GM21786 (cell line): ENCODE measurements around the gene ESRRB.

Source experiments
- ATAC-seq: cut with Tn5 transposase; IDR thresholded peaks from one replicate; pipeline ENCODE4 v1.9.1; 2021; ENCODE audit not compliant: unreplicated experiment

ESRRB gene

DNA sequence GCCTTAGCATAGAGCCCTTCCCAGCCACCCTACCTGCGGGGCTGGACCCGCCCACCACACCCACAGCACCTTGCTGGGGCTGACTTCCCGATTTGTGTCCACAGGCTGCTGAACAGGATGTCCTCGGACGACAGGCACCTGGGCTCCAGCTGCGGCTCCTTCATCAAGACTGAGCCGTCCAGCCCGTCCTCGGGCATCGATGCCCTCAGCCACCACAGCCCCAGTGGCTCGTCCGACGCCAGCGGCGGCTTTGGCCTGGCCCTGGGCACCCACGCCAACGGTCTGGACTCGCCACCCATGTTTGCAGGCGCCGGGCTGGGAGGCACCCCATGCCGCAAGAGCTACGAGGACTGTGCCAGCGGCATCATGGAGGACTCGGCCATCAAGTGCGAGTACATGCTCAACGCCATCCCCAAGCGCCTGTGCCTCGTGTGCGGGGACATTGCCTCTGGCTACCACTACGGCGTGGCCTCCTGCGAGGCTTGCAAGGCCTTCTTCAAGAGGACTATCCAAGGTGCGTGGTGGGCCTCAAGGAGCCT lies 63.4 kb downstream of the ESRRB start:
- no peak for ATAC-seq

DNA sequence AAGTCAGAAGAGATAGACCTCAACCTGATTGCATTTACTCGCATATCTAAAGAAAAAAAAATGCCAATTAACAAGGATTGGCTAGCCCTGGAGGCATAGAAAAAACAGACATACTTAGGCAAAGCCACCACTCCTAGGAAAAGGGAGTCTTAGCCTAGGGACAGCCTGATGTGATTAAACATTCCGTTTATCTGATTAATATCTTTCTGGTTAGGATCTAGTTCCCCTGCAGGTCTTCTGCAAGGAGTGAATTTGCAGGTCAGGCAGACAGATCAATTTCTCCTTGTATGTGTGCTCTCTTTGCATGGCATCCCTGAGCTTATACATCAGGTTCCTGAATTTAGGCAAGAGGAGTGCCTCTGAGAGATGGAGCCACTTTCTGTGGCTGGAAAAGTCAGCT lies 70.5 kb downstream of the ESRRB start:
- ATAC-seq: no peak

DNA sequence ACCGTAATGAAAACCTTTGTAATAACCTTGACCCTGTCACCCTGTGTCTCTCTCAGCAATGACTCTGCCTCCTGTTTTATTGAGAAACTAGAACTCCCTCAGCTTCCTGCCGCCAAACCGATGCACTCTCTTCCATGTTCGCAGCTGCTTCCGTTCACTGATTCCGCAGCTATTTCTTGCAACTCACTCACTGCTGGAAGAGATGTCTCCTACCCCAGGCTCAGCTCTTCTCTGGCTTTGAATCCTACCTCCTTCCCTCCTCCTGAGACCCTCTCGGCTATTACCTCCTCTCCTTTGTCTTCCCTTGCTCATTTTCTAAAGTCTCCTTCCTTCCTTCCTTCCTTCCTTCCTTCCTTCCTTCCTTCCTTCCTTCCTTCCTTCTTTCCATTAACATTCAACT lies 71.0 kb downstream of the ESRRB start:
- ATAC-seq: no peak

DNA sequence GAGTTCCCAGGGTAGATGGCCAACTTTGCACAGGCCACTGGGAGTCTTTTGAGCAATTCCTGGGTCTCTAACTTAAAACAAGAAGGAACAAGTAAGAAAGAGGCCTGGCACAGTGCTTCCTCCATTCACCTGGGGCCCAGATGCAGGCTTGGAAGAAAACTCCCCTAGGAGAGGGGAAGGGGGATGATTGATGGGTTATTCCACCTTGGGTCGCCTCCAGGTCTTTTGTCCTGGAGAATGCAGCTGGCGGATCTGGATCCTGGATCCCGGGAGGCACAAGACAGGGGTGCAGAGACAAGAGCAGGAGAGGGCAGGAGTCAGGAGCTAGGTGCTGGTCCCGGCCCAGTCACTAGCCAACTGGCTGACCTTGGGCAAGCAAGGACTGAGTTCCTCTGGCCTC lies 74.5 kb downstream of the ESRRB start:
- no peak for ATAC-seq

DNA sequence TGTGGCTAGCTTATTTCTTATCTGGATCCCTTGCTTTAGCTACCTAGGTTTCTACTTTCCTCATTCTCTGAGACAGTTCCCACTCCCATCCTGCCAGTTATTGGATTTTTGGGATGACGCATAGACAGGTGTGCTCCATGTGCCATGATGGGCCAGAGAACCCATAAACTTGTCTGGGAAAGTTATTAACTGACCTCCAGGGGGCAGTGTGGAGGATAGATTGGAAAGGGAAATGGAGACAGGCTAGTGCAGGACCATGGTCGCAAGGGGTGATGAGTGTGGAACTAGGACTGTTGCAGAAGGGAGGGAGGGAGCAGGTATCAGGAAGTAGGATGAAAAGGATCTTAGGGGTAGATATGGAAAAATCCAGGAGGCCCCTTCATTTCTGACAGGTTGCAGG lies 80.3 kb downstream of the ESRRB start:
- no peak for ATAC-seq

DNA sequence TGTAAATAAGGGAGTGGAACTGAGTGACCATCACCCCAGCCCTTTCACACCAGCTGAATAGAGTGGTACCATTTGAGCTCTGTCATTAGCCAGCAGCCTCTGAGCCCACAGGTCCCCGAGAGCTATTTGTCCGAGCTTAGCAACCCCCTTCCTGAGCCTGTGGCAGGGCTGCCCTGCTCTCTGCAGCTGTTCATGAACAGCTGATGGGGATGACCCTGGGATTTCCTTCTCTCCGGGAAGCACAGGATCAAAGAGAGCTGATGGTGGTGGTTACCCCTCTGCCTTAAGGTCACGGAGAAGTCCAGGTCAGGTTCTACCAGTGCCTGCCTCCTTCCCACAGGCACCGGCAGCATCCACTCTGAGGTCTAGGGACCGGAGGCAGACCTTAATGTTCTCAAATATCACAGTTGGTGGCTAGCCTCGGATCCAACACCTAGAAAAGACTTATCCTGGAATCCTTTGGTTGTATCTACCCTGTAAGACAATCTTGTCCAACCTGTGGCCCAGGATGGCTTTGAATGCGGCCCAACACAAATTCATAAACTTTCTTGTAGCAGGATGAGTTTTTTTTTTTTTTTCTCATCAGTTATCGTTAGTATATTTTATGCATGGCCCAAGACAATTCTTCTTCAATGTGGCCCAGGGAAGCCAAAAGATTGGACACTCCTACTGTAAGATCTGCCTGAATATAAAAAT lies 81.1 kb downstream of the ESRRB start:
- ATAC-seq: no peak

DNA sequence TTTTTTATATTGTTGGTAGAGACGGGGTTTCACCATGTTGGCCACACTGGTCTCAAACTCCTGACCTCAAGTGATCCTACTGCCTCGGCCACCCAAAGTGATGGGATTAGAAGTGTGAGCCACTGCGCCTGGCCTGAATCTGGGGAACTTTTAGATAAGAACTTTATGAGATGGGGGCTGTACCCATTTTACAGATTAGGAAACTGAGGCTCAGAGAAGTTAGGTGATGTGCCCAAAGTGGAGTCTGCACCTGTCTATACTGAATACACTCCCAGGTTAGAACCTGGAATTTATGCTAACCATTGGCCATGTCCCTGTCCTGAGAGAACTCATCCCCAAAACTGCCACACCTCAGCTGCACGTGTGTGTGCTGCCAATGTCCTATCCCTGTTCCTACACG lies 81.9 kb downstream of the ESRRB start:
- ATAC-seq: no peak

DNA sequence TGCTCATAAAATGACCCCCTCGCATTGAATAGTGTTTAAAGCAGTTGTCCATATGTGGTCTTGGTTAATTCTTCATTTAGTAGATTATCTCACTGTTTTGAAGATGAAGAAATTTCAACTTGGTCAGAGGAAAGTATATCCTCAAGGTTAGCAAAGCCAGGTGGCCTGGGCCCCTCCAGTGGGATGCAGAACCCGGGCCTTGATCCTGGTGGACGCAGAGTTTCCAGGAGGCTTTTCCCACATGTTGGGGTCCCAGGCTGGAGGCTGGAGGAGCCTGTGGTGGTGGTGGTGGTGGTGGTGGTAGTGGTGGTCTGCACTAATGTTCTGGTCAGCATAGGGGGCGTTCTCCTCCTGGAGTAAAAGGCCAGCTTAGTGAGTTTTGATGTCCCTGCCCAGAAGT lies 85.9 kb downstream of the ESRRB start:
- no peak for ATAC-seq

DNA sequence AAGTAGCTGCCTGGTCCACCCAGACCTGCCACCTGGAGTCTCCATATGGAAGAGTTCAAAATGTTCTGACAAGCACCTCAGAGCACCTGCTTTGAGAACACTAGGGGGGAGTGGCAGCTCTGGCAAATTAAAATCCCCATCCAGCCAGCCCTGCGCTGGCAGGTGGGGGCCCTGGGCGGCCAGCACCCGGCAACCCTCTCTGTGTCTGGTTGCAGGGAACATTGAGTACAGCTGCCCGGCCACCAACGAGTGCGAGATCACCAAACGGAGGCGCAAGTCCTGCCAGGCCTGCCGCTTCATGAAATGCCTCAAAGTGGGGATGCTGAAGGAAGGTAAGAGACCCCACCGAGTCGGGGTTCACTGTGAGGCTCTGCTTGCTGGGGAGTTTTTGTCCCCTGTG lies 86.4 kb downstream of the ESRRB start:
- ATAC-seq: no peak

DNA sequence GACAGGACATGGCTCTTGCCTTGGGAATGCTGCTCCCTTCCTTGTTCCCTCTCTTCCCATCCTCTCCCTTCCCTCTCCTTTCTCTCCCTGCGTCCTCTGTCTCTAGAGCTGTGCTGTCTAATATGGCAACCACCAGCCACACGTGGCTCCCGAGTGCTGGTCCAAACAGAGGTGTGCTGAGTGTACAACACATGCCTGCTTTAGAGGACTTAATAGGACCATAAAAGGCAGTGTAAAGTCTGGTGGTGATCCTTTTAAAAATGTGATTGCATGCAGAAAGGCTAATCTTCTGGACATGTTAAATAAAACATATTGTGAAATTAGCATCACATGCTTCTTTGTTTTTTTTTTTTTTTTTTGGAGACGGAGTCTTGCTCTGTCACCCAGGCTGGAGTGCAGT lies 87.2 kb downstream of the ESRRB start:
- no peak for ATAC-seq

DNA sequence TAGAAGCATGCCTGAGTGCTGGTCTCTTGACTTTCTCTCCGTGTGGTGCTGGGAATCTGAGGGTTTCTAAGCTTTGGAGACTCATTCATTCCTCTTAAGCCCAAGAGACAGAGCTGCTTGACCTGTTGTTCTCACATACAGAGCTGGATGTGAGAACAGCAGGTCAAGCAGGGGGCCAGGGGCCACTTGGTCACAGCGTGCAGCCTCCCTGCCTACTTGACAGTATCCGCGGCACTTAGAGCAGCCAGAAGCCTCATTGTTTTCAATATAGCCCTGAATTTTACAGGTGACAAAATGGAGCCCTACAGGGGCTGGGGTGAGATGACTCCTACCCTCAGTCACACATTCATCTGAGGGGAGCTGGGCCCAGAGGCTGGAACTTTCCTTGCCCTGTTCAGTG lies 88.9 kb downstream of the ESRRB start:
- ATAC-seq: no peak

DNA sequence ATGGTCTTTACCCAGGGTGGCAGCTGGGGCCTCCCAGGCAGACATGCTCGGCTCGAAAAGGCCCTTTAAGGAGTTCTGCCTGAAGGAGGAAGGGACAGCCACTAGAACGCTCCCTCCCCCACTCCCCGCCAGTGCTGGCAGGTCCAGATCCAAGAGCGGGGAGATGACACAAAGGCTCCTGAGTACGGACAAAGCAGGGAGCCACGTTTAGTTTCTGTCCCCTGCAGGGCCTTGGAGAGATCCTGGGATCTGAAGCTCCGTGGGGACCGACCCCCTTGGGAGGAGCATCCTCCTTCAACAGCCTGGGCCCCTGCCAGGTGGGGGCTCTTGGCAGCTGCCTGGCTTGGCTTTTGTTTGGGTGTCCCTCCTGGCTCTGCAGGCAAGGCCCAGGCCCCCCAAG lies 89.7 kb downstream of the ESRRB start:
- ATAC-seq: no peak

DNA sequence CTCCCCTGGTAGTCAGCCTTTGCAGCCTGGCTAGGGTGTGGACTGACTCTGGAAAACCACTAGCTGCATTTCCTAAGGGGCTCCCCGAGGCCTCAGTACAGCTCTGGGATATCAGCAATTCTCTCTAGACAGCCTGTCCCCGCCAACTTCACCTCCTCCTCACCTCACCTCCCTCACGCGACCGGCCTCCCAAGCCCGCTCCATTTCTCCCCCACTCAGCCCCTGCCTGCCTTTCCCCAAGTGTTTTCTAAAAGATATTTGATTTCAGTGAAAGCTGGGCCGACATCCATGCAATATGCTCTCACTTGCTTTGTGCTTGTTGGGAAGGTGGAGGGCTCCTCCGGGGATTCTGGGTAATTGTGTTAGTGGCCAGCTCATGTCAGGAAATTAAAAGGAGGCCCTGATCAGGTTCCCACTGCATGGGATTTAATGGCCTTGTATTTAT lies 91.8 kb downstream of the ESRRB start:
- ATAC-seq: no peak

DNA sequence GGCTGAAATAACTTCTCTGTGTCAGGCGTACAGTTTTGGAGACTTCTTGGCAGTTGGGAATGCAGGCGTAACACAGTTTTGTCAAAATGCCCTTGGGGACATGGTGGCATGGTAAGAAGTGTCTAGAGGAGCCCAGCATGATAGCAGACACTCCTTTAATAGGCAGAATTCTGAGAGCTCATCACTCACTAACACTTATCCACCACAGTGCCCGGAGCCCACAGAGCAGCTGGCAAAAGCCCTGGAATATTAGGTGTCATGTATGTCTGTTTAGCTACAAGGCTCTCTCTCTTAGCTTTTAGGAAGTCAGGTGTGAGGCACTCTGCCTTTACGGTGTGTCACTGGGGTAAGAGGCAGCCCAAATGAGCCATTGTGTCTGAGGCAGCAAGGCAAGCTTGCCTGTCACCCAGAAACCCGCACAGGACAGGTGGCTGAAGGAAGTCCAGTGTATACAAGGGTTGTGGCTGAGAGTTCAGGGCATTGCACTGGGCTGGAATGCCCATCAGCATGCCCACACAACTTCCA lies 96.3 kb downstream of the ESRRB start:
- no peak for ATAC-seq

DNA sequence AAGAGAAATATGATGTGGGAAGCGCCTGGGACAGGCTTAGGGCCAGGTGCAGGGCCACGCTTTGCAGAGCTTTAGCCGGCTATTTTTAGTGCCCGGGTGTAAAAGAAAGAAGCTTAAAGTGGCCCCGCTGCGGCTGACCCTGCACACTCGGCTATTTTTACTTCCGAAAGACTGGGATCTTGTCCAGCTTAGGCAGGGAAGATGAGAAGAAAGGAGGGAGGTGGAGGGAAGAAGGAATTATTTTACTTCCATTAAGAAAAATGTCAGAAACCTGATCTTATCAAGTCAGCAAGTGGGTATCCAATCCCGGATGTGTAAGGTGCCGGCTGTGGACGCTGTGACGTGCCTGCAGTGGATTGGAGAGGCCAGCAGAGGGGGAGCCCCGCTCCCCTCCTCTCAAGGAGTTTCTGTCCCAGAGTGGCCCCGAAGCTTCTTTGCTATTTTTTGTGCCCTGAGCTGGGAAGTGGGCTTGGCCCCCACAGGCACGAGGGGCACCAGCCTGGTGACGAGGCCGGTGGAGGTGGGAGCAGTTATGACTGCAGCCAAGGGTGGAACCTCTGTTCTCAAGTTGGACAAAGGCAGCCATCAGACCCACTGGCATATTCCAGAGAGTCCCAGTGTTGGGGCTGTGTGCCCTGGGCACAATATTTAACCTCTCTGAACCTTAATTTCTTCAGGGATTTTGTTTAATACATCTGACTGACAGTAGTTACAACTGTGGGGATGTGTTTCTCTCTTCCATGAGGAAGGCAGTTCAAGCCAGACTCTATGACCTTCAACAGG lies 97.7 kb downstream of the ESRRB start:
- no peak for ATAC-seq

DNA sequence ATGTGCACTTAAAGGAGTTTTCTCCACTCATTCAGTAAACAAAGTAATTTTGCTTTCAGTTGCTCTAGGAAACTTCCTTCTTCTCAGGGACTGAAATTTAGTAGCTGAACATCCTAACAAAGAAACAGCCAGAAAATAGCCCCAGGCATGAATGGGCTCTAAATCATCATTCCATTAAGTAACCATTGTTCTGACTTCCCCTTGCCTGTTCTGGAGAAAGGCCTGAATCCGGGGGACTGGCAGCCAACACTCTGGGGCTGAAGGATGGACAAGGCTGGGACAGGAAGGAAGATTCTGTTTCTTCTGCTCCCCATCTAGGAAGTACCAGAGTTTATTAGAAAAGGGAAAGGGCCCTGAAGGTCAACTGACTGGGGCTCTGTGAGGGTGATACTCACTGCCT lies 104.5 kb downstream of the ESRRB start:
- no peak for ATAC-seq

DNA sequence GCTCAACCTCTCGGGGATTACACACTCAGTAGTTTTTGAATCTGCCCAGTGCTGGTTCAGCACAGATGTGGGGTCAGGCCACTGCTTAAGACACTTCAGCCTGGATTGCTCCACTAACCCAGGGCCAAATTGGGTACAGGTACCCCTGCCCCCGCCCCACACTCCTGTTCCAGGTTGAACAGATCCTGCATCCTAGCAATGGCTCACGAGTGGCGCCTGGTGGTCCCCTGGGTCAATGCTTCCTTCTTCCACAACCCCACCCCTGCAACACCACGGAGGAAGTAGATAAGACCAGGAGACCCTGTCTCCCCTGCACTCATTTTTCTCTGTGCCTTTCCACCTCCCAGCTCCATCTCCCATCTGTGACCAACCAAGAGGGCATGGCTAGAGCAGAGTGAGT lies 108.4 kb downstream of the ESRRB start:
- no peak for ATAC-seq

DNA sequence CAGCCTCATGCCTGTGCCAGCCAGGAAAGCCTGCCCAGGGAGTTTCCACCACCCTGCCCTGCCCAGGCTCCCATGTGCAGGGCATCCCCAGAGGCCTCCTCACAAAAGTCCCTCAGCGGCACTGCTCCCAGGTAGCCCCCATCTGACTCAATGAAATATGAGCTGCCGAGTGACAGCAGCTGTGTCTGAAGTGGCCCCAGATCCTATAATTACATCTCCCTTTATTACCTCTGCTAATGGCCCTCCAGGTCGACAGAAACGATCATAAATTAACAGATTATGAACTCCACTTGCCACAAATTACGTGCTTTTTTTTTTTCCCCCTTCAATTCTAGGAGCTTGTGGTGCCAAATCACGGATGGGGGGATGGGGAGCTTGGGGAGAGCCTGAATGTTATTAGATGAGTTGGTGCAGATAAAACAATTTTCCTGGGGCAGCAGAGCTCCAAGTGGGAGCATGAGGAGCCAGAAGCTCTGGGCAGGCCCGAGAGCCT lies 110.4 kb downstream of the ESRRB start:
- no peak for ATAC-seq

DNA sequence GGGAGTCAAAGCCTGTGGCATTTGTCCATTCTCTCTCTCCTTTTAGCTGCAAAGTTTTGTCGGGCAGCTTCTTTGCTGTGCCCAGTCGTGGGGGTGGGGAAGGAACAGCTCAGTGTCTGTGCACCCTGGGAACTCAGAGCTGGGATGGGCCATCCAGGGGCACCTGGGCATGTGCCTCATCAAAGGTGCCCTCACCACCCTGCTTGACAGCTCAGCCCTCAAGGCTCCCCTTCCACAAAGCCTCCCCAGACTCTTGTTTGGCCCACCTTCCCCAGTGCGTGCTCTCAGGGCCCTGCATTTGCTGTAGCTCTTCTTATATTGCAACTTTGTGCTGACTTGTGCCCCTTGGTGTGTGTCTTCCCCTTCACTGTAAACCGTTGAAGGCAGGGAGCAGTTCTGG lies 112.6 kb downstream of the ESRRB start:
- ATAC-seq: no peak

DNA sequence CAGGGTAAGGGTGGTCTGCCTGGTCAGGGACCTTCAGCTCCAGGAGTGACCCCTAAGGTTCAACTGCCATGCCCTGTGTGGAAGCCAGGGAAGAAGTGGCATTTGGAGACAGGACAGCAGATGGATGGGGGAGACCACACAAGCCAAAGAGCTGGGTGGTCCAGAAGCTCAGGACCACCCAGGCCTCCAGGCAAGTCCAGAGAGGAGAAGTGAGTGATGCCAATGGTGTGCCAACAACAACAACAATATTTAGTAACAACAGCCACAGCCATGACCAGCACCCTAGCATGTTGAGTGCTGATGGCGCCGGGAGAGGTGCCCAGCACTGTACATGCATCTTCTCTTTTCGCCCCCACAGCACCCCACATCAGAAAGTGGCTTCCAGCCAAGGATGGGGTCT lies 113.7 kb downstream of the ESRRB start:
- no peak for ATAC-seq

DNA sequence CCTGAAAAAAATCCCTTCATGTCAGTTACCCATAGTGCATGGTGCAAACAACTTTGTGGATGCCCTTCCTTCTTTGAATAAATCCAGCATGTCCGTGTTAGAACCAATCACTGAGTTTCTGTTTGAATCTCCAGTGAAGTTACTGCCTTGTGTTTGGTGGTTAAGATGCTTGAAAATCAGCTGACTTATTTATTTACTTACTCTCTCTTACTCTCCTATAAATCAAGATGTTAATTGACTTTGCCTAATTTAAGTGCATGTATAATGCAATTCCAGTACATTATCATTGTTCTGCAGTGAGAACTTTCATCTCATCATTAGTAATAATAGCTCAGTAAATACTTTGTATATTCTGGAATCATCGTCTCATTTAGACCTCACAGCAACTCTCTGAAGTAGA lies 114.2 kb downstream of the ESRRB start:
- ATAC-seq: no peak

DNA sequence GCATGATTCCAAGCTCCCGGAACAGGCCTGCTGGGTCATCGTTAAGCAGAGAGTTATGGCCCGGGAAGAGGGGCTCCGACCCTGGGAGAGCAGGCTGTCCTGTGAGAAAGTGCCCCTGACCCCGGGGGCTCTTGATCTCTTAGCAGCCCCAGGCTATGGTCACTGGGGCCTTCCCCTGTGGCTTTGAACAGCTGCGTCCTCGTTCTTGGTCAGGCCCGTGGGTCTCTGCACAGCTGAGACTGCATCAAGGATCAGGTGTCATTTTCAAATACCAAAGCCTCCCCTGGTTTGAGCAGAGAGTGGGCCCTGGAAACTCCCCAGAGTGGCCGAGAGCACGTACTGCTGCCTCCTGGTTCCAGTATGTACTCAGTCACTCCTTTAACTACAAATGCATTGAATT lies 114.8 kb downstream of the ESRRB start:
- ATAC-seq: no peak
